ENCODE data around the gene CBY2.

CBY2 gene

DNA sequence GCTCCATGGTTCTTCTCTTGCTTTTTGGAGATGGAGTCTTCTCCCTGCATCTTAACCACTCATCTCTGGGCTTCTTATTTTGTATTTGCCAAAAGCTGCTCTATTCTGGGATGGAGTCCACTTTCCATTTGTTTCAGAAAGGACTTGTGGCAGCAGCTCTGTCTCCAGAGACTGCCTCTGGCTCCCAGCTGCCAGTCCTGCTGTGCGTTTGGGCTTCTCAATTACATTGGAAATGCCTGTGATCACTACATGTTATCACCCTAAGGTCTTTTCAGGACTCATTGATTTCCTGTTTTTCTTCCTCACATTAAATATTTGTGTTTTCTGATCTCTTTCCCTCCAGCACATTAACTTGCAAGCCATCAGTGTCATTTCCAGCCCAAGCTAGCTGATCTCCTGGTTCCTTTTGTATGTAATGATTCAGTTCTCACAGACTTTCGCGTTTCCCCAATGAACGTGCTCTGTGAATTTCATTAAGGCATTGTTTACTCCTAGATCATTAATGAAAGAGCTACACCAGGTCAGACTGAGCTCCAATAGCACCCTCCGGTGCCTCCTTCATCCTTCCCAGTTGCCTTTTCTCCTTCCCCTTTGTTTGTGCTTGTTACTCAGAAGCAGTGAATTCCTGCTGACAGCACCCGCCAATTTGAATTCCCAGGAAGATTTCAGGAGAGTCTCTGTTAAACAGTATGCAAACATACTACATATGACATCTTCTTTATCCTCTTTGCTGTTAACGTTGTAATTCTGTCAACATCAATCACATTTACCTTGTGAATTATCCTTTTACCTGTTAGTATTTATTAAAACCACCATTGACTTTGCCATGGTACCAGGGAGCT, 3.0 kb downstream of the CBY2 start:
- H3K27me3 ChIP-seq (ENCODE audit: control insufficient read depth, insufficient read depth, low read length) = no peaks in the 10 kb centered on the region
- no peak overlapping the region for H3K4me3 ChIP-seq (ENCODE audit: low read length)
- H3K9me3 ChIP-seq (ENCODE audit: control insufficient read depth, low read length) = no peaks in the 10 kb centered on the region
- no peaks in the 10 kb centered on the region for H3K4me1 ChIP-seq (ENCODE audit: control insufficient read depth, insufficient read depth, low read length)
- H3K9ac ChIP-seq (ENCODE audit: low read length) = no peak overlapping the region
- H3K36me3 ChIP-seq (ENCODE audit: control insufficient read depth, insufficient read depth, low read length) = no peaks in the 10 kb centered on the region

GRCh38 chr13:45705918-45706317, 3.8 kb downstream of the CBY2 start:
- Histone ChIP-seq H3K36me3 (ENCODE audit: control insufficient read depth, insufficient read depth, low read length) (no peaks in the 10 kb centered on the region), H3K27me3 (ENCODE audit: control insufficient read depth, insufficient read depth, low read length) (no peaks in the 10 kb centered on the region), H3K9me3 (ENCODE audit: control insufficient read depth, low read length) (no peaks in the 10 kb centered on the region), H3K4me1 (ENCODE audit: control insufficient read depth, insufficient read depth, low read length) (no peaks in the 10 kb centered on the region), H3K9ac (ENCODE audit: low read length) (no peak overlapping the region), H3K4me3 (ENCODE audit: low read length) (no peak overlapping the region)

- Histone ChIP-seq H3K4me1 (ENCODE audit: control insufficient read depth, insufficient read depth, low read length) (no peaks in the 10 kb centered on the region), H3K9ac (ENCODE audit: low read length) (no peak overlapping the region), H3K27me3 (ENCODE audit: control insufficient read depth, insufficient read depth, low read length) (no peaks in the 10 kb centered on the region), H3K4me3 (ENCODE audit: low read length) (no peak overlapping the region), H3K9me3 (ENCODE audit: control insufficient read depth, low read length) (no peaks in the 10 kb centered on the region), H3K36me3 (ENCODE audit: control insufficient read depth, insufficient read depth, low read length) (no peaks in the 10 kb centered on the region)
These were observed 5.5 kb downstream of the CBY2 start for GRCh38 chr13:45707516-45708100.

DNA sequence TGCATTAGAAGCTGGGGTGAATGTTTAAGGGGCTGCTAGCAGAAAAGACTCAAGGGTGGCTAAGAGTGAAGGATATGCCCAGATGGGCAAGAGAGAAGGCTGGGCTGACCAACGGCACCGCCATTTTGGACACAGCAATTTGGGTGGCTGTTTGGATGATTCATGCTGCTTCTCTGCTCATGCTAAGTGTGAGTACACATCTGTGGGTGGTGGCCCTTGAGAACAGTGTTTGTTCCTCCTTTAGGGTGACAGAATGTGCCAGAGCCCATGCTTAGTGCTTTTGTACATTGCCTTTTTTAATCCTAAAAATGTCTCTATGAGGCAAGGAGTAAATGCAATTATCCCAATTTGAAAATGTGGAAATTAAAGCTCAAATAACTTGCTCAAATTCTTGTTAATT, 9.8 kb downstream of the CBY2 start:
- H3K4me3 ChIP-seq (ENCODE audit: low read length) = no peak overlapping the region
- H3K36me3 ChIP-seq (ENCODE audit: control insufficient read depth, insufficient read depth, low read length) = no peaks in the 10 kb centered on the region
- H3K27me3 ChIP-seq (ENCODE audit: control insufficient read depth, insufficient read depth, low read length) = no peaks in the 10 kb centered on the region
- no peaks in the 10 kb centered on the region for H3K4me1 ChIP-seq (ENCODE audit: control insufficient read depth, insufficient read depth, low read length)
- H3K9me3 ChIP-seq (ENCODE audit: control insufficient read depth, low read length) = no peaks in the 10 kb centered on the region
- no peak overlapping the region for H3K9ac ChIP-seq (ENCODE audit: low read length)

- no peaks in the 10 kb centered on the region for H3K9me3 ChIP-seq (ENCODE audit: control insufficient read depth, low read length)
- no peaks in the 10 kb centered on the region for H3K36me3 ChIP-seq (ENCODE audit: control insufficient read depth, insufficient read depth, low read length)
- no peak overlapping the region for H3K4me3 ChIP-seq (ENCODE audit: low read length)
- H3K9ac ChIP-seq (ENCODE audit: low read length) = no peak overlapping the region
- no peaks in the 10 kb centered on the region for H3K27me3 ChIP-seq (ENCODE audit: control insufficient read depth, insufficient read depth, low read length)
- H3K4me1 ChIP-seq (ENCODE audit: control insufficient read depth, insufficient read depth, low read length) = no peaks in the 10 kb centered on the region
These were observed 11.1 kb downstream of the CBY2 start for GRCh38 chr13:45713106-45713690.

DNA sequence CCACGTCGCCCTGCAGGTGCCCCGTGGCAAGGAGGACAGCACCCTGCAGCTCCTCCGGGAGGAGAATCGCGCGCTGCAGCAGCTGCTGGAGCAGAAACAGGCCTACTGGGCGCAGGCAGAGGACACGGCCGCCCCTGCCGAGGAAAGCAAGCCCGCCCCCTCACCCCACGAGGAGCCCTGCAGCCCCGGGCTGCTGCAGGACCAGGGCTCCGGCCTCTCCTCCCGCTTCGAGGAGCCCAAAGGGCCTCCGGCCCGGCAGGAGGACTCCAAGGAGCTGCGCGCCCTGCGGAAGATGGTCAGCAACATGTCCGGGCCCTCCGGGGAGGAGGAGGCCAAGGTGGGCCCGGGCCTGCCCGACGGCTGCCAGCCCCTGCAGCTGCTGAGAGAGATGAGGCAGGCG, 11.6 kb downstream of the CBY2 start:
- H3K9me3 ChIP-seq (ENCODE audit: control insufficient read depth, low read length) = no peaks in the 10 kb centered on the region
- H3K4me3 ChIP-seq (ENCODE audit: low read length) = no peak overlapping the region
- H3K27me3 ChIP-seq (ENCODE audit: control insufficient read depth, insufficient read depth, low read length) = no peaks in the 10 kb centered on the region
- no peaks in the 10 kb centered on the region for H3K4me1 ChIP-seq (ENCODE audit: control insufficient read depth, insufficient read depth, low read length)
- no peak overlapping the region for H3K9ac ChIP-seq (ENCODE audit: low read length)
- no peaks in the 10 kb centered on the region for H3K36me3 ChIP-seq (ENCODE audit: control insufficient read depth, insufficient read depth, low read length)

- Histone ChIP-seq H3K27me3 (ENCODE audit: control insufficient read depth, insufficient read depth, low read length) (no peaks in the 10 kb centered on the region), H3K9me3 (ENCODE audit: control insufficient read depth, low read length) (no peaks in the 10 kb centered on the region), H3K4me1 (ENCODE audit: control insufficient read depth, insufficient read depth, low read length) (no peaks in the 10 kb centered on the region), H3K36me3 (ENCODE audit: control insufficient read depth, insufficient read depth, low read length) (no peaks in the 10 kb centered on the region), H3K9ac (ENCODE audit: low read length) (no peak overlapping the region), H3K4me3 (ENCODE audit: low read length) (no peak overlapping the region)
These were observed 12.1 kb downstream of the CBY2 start for GRCh38 chr13:45714170-45714569.

GRCh38 chr13:45715351-45715750, 13.2 kb downstream of the CBY2 start:
- Histone ChIP-seq H3K4me3 (ENCODE audit: low read length) (no peak overlapping the region), H3K9me3 (ENCODE audit: control insufficient read depth, low read length) (no peaks in the 10 kb centered on the region), H3K4me1 (ENCODE audit: control insufficient read depth, insufficient read depth, low read length) (no peaks in the 10 kb centered on the region), H3K36me3 (ENCODE audit: control insufficient read depth, insufficient read depth, low read length) (no peaks in the 10 kb centered on the region), H3K9ac (ENCODE audit: low read length) (no peak overlapping the region), H3K27me3 (ENCODE audit: control insufficient read depth, insufficient read depth, low read length) (no peaks in the 10 kb centered on the region)

GRCh38 chr13:45717349-45717748, 15.2 kb downstream of the CBY2 start:
- Histone ChIP-seq H3K4me3 (ENCODE audit: low read length) (no peak overlapping the region), H3K4me1 (ENCODE audit: control insufficient read depth, insufficient read depth, low read length) (no peaks in the 10 kb centered on the region), H3K27me3 (ENCODE audit: control insufficient read depth, insufficient read depth, low read length) (no peaks in the 10 kb centered on the region), H3K9me3 (ENCODE audit: control insufficient read depth, low read length) (no peaks in the 10 kb centered on the region), H3K9ac (ENCODE audit: low read length) (no peak overlapping the region), H3K36me3 (ENCODE audit: control insufficient read depth, insufficient read depth, low read length) (no peaks in the 10 kb centered on the region)

DNA sequence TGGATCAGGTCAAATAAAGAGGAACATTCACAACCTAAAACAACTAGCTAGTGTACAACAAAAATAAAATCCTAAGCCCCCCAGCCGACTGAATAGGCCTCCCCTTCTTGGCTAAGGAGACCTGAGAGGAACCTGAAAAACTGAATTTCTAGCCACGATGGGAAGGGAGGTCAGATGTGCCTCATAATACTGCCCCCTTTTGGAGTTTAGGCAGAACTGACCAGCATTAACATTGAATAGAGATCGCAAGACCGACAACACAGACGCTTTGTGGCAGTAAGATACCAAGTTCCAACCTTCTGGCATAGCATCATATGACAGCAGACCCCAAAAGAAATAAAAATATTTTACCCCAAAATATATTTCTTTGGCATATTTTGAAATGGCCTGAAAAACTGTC, 15.9 kb downstream of the CBY2 start:
- Histone ChIP-seq H3K9ac (ENCODE audit: low read length) (no peak overlapping the region), H3K36me3 (ENCODE audit: control insufficient read depth, insufficient read depth, low read length) (no peaks in the 10 kb centered on the region), H3K9me3 (ENCODE audit: control insufficient read depth, low read length) (no peaks in the 10 kb centered on the region), H3K4me1 (ENCODE audit: control insufficient read depth, insufficient read depth, low read length) (no peaks in the 10 kb centered on the region), H3K4me3 (ENCODE audit: low read length) (no peak overlapping the region), H3K27me3 (ENCODE audit: control insufficient read depth, insufficient read depth, low read length) (no peaks in the 10 kb centered on the region)

GRCh38 chr13:45718992-45719391, 16.9 kb downstream of the CBY2 start:
- Histone ChIP-seq H3K27me3 (ENCODE audit: control insufficient read depth, insufficient read depth, low read length) (no peaks in the 10 kb centered on the region), H3K4me1 (ENCODE audit: control insufficient read depth, insufficient read depth, low read length) (no peaks in the 10 kb centered on the region), H3K36me3 (ENCODE audit: control insufficient read depth, insufficient read depth, low read length) (no peaks in the 10 kb centered on the region), H3K9me3 (ENCODE audit: control insufficient read depth, low read length) (no peaks in the 10 kb centered on the region), H3K9ac (ENCODE audit: low read length) (no peak overlapping the region), H3K4me3 (ENCODE audit: low read length) (no peak overlapping the region)

DNA sequence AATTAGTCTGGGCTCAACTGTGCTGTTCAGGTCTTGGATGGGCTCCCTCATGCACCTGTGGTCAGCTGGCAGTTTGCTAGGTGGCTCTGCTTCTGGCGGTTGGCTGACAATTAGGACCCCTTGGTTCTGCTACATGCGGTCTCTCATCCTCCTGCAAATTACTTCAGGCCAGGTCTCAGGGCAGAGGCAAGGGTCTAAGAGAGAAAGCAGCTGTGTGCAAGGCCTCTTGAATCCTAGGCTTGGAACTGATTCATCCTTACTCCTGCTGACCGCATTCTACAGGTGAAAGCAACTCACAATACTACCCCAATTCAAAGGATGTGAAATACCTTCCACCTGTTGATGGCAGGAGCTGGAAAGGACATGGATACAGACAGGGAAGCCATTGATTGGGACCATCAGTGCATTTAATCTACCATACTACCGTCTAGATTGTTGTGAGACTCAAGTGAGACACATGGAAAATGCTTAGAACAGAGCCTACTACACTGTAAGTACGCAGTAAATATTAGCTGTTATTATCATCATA, 19.1 kb downstream of the CBY2 start:
- Histone ChIP-seq H3K27me3 (ENCODE audit: control insufficient read depth, insufficient read depth, low read length) (no peaks in the 10 kb centered on the region), H3K4me3 (ENCODE audit: low read length) (no peak overlapping the region), H3K4me1 (ENCODE audit: control insufficient read depth, insufficient read depth, low read length) (no peaks in the 10 kb centered on the region), H3K36me3 (ENCODE audit: control insufficient read depth, insufficient read depth, low read length) (no peaks in the 10 kb centered on the region), H3K9ac (ENCODE audit: low read length) (no peak overlapping the region), H3K9me3 (ENCODE audit: control insufficient read depth, low read length) (no peaks in the 10 kb centered on the region)
